NOMO-1 treated with DMSO at 0.1 percent for 48 hours (cell line): ENCODE results near the gene ZHX3.
A peak's percentile ranks its signal among the peaks of the same experiment; 100 is the strongest.

Experiments
- DNase-seq: peaks from one replicate; lab custom pipeline; 2025; ENCODE audit not compliant: unreplicated experiment; lab: John Stamatoyannopoulos, UW

The ZHX3 gene

GRCh38 chr20:41228858-41229257, 88.7 kb downstream of the ZHX3 start:
- DNase-seq, result no peak

GRCh38 chr20:41226426-41226825, 91.1 kb downstream of the ZHX3 start:
- no peak for DNase-seq

- peak; percentile 92 for DNase-seq
These were observed 92.4 kb downstream of the ZHX3 start for GRCh38 chr20:41225091-41225490.

GRCh38 chr20:41224281-41224680, 93.2 kb downstream of the ZHX3 start:
- peak; percentile 86 for DNase-seq

GRCh38 chr20:41223112-41223511, 94.4 kb downstream of the ZHX3 start:
- no peak for DNase-seq

GRCh38 chr20:41222703-41223102, 94.8 kb downstream of the ZHX3 start:
- no peak for DNase-seq

- no peak for DNase-seq
These were observed 95.2 kb downstream of the ZHX3 start for GRCh38 chr20:41222296-41222695.

GRCh38 chr20:41221614-41222218, 95.8 kb downstream of the ZHX3 start:
- no peak for DNase-seq

GRCh38 chr20:41219824-41220223, 97.7 kb downstream of the ZHX3 start:
- DNase-seq, result no peak

GRCh38 chr20:41218466-41218865, 99.1 kb downstream of the ZHX3 start:
- no peak for DNase-seq

GRCh38 chr20:41217422-41217821, 100.1 kb downstream of the ZHX3 start:
- DNase-seq, result no peak

GRCh38 chr20:41214666-41215065, 102.9 kb downstream of the ZHX3 start:
- no peak for DNase-seq

- no peak for DNase-seq
These were observed 103.3 kb downstream of the ZHX3 start for GRCh38 chr20:41214202-41214601.

GRCh38 chr20:41213150-41213820, 104.2 kb downstream of the ZHX3 start:
- no peak for DNase-seq

- no peak for DNase-seq
These were observed 112.2 kb downstream of the ZHX3 start for GRCh38 chr20:41205313-41205712.

- no peak for DNase-seq
These were observed 112.9 kb downstream of the ZHX3 start for GRCh38 chr20:41204304-41205265.

- no peak for DNase-seq
These were observed 113.9 kb downstream of the ZHX3 start for GRCh38 chr20:41203660-41204059.

- no peak for DNase-seq
These were observed 115.1 kb downstream of the ZHX3 start for GRCh38 chr20:41202426-41202825.

GRCh38 chr20:41201760-41202159, 115.8 kb downstream of the ZHX3 start:
- DNase-seq, result no peak

- DNase-seq, result no peak
These were observed 116.9 kb downstream of the ZHX3 start for GRCh38 chr20:41200446-41201202.

GRCh38 chr20:41198443-41198842, 119.1 kb downstream of the ZHX3 start:
- DNase-seq, result no peak
